Liver (tissue), 9 donors: ENCODE measurements around the gene PPFIBP2. TPM values are rescaled to one million over a fixed set of nuclear protein-coding genes. Genes with fewer than 3 reads are reported as not detected.

Experiments
- DNase-seq: peaks from one replicate; pipeline ENCODE4 v3.0.0-alpha.2; 2017; ENCODE audit warnings: low spot score
- H3K27ac ChIP-seq, 2 donors: one replicate each; pipeline ENCODE4 v1.7.0; 2013; ENCODE audit warnings: inconsistent platforms in 2 of 2, low read length in 2 of 2, control low read depth in 1 of 2, low read depth in 1 of 2, mild to moderate bottlenecking in 1 of 2
- H3K27me3 ChIP-seq, 4 donors: one replicate each; pipeline versions ENCODE4 v1.6.1 to v1.7.0; 2013; ENCODE audit warnings: low read length in 3 of 4, inconsistent platforms in 1 of 4, mild to moderate bottlenecking in 1 of 4, moderate library complexity in 1 of 4; ENCODE audit not compliant: control insufficient read depth in 4 of 4, insufficient read depth in 4 of 4
- H3K36me3 ChIP-seq, 4 donors: one replicate each; pipeline versions ENCODE4 v1.6.1 to v1.7.0; 2013; ENCODE audit warnings: low read length in 3 of 4, mild to moderate bottlenecking in 3 of 4, low read depth in 1 of 4, moderate library complexity in 1 of 4; ENCODE audit not compliant: control insufficient read depth in 4 of 4, insufficient read depth in 3 of 4
- H3K4me1 ChIP-seq, 4 donors: one replicate each; pipeline versions ENCODE4 v1.6.1 to v1.7.0; 2013; ENCODE audit warnings: low read length in 3 of 4, mild to moderate bottlenecking in 3 of 4, moderate library complexity in 1 of 4; ENCODE audit not compliant: control insufficient read depth in 4 of 4, insufficient read depth in 4 of 4
- H3K4me3 ChIP-seq, 3 donors: one replicate each; pipeline versions ENCODE4 v1.6.1 to v1.7.0; 2013; ENCODE audit warnings: low read length in 3 of 3, control low read depth in 1 of 3, low read depth in 1 of 3, mild to moderate bottlenecking in 1 of 3
- H3K9ac ChIP-seq, 2 donors: one replicate each; pipeline ENCODE4 v1.7.0; 2013; ENCODE audit warnings: low read length in 2 of 2, mild to moderate bottlenecking in 2 of 2, moderate library complexity in 2 of 2, control low read depth in 1 of 2, low read depth in 1 of 2
- H3K9me3 ChIP-seq, 4 donors: one replicate each; pipeline versions ENCODE4 v1.6.1 to v1.7.0; 2013; ENCODE audit warnings: low read length in 3 of 4; ENCODE audit not compliant: control insufficient read depth in 4 of 4
- ATF3 ChIP-seq: IDR thresholded peaks from 2 replicates; pipeline ENCODE4 v1.6.1; 2016; ENCODE audit warnings: antibody characterized with exemption
- EGR1 ChIP-seq, 2 donors: IDR thresholded peaks; 2 replicates each; pipeline ENCODE4 v1.6.1; 2016 to 2018; ENCODE audit warnings: antibody characterized with exemption in 2 of 2, low read depth in 2 of 2
- FOXA2 ChIP-seq: IDR thresholded peaks from 2 replicates; pipeline ENCODE4 v1.6.1; 2016; ENCODE audit warnings: antibody characterized with exemption
- GABPA ChIP-seq, 2 donors: IDR thresholded peaks in 1 of 2; conservative IDR thresholded peaks in 1 of 2; 2 replicates each; pipeline ENCODE4 v1.6.1; 2016; ENCODE audit warnings: antibody characterized with exemption in 2 of 2, mild to moderate bottlenecking in 1 of 2, moderate library complexity in 1 of 2
- HNF4A ChIP-seq, 2 donors: conservative IDR thresholded peaks; 2 replicates each; pipeline ENCODE4 v1.6.1; 2016; ENCODE audit warnings: antibody characterized with exemption in 2 of 2, mild to moderate bottlenecking in 2 of 2
- HNF4G ChIP-seq: IDR thresholded peaks from 2 replicates; pipeline ENCODE4 v1.6.1; 2016; ENCODE audit warnings: antibody characterized with exemption
- JUND ChIP-seq, 2 donors: IDR thresholded peaks; 2 replicates each; pipeline ENCODE4 v1.6.1; 2016; ENCODE audit warnings: antibody characterized with exemption in 2 of 2
- MAX ChIP-seq: IDR thresholded peaks from 2 replicates; pipeline ENCODE4 v1.6.1; 2016; ENCODE audit warnings: antibody characterized with exemption
- NR2F2 ChIP-seq: IDR thresholded peaks from 2 replicates; pipeline ENCODE4 v1.6.1; 2016; ENCODE audit warnings: antibody characterized with exemption
- RAD21 ChIP-seq, 2 donors: IDR thresholded peaks; 2 replicates each; pipeline ENCODE4 v1.6.1; 2016; ENCODE audit warnings: antibody characterized with exemption in 2 of 2, mild to moderate bottlenecking in 2 of 2
- RXRA ChIP-seq, 2 donors: IDR thresholded peaks; 2 replicates each; pipeline ENCODE4 v1.6.1; 2017 to 2018; ENCODE audit warnings: antibody characterized with exemption in 2 of 2, mild to moderate bottlenecking in 1 of 2
- SP1 ChIP-seq: IDR thresholded peaks from 2 replicates; pipeline ENCODE4 v1.6.1; 2018; ENCODE audit warnings: antibody characterized with exemption, mild to moderate bottlenecking
- TAF1 ChIP-seq: conservative IDR thresholded peaks from 2 replicates; pipeline ENCODE4 v1.6.1; 2016; ENCODE audit warnings: antibody characterized with exemption, mild to moderate bottlenecking
- WGBS: extraction: QIAGEN DNeasy Blood & Tissue Kit; methylation state at CpG from one replicate; pipeline ENCODE4 v1.1.7; 2013; 5-methylcytosine and 5-hydroxymethylcytosine counted together
- polyA plus RNA-seq, 2 donors: library from polyadenylated mRNA; stranded (reverse) in 1 of 2; unstranded in 1 of 2; fragments of 200-250 nt in 1 of 2; fragments of >200 nt in 1 of 2; fragmentation: Nextera tagmentation in 1 of 2; extraction: Ambion mirVana in 1 of 2; gene quantifications; one replicate each; pipeline versions ENCODE4 v1.2.1 to v1.2.3, GENCODE V29; 2013 to 2015
- total RNA-seq, 2 donors: library from RNA; depleted of rRNA; stranded (reverse); fragments of >200 nt; gene quantifications; one replicate each; pipeline ENCODE4 v1.2.3, GENCODE V29; 2014
- TF ChIP-seq, protein P1 (sequence below): IDR thresholded peaks from 2 replicates; pipeline ENCODE4 v1.6.1; 2016; ENCODE audit warnings: antibody characterized with exemption
- TF ChIP-seq, protein P2 (sequence below): fragments of 150-350 bp; IDR thresholded peaks from 2 replicates; pipeline ENCODE4 v1.5.1; 2017; ENCODE audit warnings: improper control_type of control experiment, low read depth, low read length; ENCODE audit not compliant: missing input control
- donor health status: healthy.
- donor health status: healthy.
- donor health status: healthy.
- donor health status: healthy.
- donor health status: healthy.

PPFIBP2 gene
- total and polyA plus RNA-seq, 4 donors = 19.6 to 80.0 (median 23.2) TPM

DNA sequence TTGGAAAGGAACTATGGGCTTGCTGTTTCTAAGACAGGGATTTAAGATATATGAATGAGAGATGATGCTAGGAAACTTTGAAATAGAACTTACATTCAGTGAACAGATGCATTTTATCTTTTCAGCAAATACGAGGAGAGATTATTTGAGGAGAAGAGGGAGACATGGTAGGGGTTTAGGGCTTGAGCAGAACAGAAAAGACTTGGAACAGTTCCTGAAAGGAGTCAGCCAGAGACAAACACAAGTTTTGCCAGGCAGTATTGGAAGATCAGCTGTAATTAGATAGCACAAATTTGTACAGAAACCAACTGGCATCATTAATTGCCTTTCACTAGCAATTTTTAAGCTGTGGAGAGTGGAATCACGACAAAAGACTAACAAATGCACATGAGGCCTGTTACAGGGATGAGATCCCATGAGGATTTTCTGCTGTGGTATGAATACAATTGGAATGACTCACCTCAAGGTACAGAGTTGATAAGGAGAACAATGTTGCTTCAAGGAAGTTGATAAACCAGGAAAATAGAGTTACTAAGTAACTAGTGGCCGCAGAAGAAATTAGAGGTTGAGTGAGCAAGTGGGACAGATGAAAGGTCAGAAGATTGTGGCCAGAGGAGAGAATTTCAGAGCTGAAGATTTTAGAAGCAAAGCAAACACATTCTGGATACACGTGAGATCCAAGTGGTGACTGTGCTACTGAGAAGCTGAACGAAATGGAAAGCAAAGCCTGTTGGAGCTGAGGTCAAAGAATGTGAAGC lies 91.6 kb downstream of the PPFIBP2 start:
- H3K4me3 ChIP-seq = no peak overlapping the region
- no peaks in the 10 kb centered on the region for H3K27me3 ChIP-seq
- H3K27ac ChIP-seq = no peak overlapping the region
- DNase-seq = no peak
- peaks cover 0 to 7% (median 4%) of the 10 kb centered on the region in 4 donors for H3K36me3 ChIP-seq
- H3K4me1 ChIP-seq = peaks cover 2 to 9% (median 5%) of the 10 kb centered on the region in 4 donors
- H3K9me3 ChIP-seq = no peaks in the 10 kb centered on the region
- H3K9ac ChIP-seq = no peak overlapping the region
- 50% methylated on average over 5 of the region's 5 CpGs for WGBS
- peak; percentile 53 for TF ChIP-seq NR2F2
- TF ChIP-seq, protein P1, sequence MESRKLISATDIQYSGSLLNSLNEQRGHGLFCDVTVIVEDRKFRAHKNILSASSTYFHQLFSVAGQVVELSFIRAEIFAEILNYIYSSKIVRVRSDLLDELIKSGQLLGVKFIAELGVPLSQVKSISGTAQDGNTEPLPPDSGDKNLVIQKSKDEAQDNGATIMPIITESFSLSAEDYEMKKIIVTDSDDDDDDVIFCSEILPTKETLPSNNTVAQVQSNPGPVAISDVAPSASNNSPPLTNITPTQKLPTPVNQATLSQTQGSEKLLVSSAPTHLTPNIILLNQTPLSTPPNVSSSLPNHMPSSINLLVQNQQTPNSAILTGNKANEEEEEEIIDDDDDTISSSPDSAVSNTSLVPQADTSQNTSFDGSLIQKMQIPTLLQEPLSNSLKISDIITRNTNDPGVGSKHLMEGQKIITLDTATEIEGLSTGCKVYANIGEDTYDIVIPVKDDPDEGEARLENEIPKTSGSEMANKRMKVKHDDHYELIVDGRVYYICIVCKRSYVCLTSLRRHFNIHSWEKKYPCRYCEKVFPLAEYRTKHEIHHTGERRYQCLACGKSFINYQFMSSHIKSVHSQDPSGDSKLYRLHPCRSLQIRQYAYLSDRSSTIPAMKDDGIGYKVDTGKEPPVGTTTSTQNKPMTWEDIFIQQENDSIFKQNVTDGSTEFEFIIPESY = no peak
- no peak for TF ChIP-seq HNF4G
- no peak for TF ChIP-seq GABPA (IDR thresholded peaks at IDR 0.05 in 1 of 2, conservative IDR thresholded peaks at IDR 0.05 in 1 of 2)
- TF ChIP-seq RAD21 (IDR thresholded peaks at IDR 0.05) = no peak
- TF ChIP-seq TAF1 = no peak
- no peak for TF ChIP-seq HNF4A (conservative IDR thresholded peaks at IDR 0.05)
- no peak for TF ChIP-seq EGR1 (IDR thresholded peaks at IDR 0.05; ENCODE audit: low read depth in 2 of 2)
- TF ChIP-seq SP1 = no peak
- no peak for TF ChIP-seq ATF3
- peak; percentile 51 to 54 for TF ChIP-seq JUND (IDR thresholded peaks at IDR 0.05)
- TF ChIP-seq, protein P2, sequence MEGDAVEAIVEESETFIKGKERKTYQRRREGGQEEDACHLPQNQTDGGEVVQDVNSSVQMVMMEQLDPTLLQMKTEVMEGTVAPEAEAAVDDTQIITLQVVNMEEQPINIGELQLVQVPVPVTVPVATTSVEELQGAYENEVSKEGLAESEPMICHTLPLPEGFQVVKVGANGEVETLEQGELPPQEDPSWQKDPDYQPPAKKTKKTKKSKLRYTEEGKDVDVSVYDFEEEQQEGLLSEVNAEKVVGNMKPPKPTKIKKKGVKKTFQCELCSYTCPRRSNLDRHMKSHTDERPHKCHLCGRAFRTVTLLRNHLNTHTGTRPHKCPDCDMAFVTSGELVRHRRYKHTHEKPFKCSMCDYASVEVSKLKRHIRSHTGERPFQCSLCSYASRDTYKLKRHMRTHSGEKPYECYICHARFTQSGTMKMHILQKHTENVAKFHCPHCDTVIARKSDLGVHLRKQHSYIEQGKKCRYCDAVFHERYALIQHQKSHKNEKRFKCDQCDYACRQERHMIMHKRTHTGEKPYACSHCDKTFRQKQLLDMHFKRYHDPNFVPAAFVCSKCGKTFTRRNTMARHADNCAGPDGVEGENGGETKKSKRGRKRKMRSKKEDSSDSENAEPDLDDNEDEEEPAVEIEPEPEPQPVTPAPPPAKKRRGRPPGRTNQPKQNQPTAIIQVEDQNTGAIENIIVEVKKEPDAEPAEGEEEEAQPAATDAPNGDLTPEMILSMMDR = no peak
- TF ChIP-seq FOXA2 = no peak
- TF ChIP-seq RXRA (IDR thresholded peaks at IDR 0.05) = no peak

- no peak for DNase-seq
- TF ChIP-seq MAX (no peak), SP1 (no peak)
- TF ChIP-seq, protein P2 = no peak
- Histone ChIP-seq H3K9me3 (no peaks in the 10 kb centered on the region), H3K4me1 (peaks cover 2 to 6% (median 3%) of the 10 kb centered on the region in 4 donors), H3K9ac (no peak overlapping the region), H3K27me3 (no peaks in the 10 kb centered on the region), H3K36me3 (peaks cover 0 to 10% (median 7%) of the 10 kb centered on the region in 4 donors), H3K4me3 (no peak overlapping the region), H3K27ac (no peak overlapping the region)
Observed at GRCh38 chr11:7606496-7606895, 92.7 kb downstream of the PPFIBP2 start.
